Testis (tissue), 2 donors: Measurements from ENCODE around the gene TFEB.

Source experiments
- POLR2A ChIP-seq: fragments of 450-650 bp; IDR thresholded peaks from one replicate; pipeline ENCODE4 v1.6.1; 2017; ENCODE audit warnings: antibody characterized with exemption, mild to moderate bottlenecking, moderate library complexity
- TF ChIP-seq, protein P1 (sequence below), 3 experiments: fragments of 450-650 bp in 2 of 3; fragments of 200-600 bp in 1 of 3; sonication (generic) in 1 of 3; IDR thresholded peaks; one replicate each; pipeline ENCODE4 v1.5.1; 2016 to 2019; ENCODE audit warnings: antibody characterized with exemption in 3 of 3, mild to moderate bottlenecking in 2 of 3, moderate library complexity in 1 of 3

DNA sequence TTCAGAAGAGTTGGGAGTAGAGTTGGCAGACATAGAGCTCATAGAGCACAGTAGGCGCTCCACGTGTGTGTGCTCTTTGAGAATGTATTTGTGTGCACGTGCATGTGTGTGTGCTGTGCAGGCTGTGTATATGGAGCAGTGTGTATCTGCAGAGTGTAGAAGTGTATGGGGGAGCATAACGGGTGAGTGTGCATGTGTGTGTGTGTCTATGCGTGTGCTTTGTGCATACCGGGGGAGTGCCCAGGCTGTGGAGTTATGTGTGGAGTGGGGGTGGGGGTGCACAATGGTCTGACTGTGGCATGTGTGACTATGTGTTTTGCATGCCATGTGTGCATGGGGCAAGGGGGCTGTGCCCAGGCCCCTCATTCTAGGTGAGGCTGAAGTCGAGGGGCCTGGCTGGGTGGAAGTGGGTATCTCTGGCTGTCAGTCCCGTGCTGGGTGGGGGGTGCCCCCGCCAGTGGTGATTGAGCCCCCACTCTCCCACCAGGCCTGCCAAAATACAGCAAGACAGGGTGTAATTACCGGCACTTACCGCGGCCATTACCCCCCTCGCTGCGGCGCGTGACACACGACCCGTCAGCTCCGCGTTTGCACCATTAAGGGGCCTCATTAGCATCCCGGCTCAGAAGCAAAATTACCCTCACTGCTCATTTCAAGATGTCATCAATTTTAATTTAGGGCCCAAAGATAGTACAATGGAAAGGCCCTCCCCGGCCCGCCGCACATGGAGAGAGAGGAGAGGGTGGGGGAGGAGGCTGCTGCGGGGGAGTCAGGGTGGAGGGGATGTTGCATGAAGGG, 58.1 kb downstream of the TFEB start:
- TF ChIP-seq, protein P1, sequence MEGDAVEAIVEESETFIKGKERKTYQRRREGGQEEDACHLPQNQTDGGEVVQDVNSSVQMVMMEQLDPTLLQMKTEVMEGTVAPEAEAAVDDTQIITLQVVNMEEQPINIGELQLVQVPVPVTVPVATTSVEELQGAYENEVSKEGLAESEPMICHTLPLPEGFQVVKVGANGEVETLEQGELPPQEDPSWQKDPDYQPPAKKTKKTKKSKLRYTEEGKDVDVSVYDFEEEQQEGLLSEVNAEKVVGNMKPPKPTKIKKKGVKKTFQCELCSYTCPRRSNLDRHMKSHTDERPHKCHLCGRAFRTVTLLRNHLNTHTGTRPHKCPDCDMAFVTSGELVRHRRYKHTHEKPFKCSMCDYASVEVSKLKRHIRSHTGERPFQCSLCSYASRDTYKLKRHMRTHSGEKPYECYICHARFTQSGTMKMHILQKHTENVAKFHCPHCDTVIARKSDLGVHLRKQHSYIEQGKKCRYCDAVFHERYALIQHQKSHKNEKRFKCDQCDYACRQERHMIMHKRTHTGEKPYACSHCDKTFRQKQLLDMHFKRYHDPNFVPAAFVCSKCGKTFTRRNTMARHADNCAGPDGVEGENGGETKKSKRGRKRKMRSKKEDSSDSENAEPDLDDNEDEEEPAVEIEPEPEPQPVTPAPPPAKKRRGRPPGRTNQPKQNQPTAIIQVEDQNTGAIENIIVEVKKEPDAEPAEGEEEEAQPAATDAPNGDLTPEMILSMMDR (IDR thresholded peaks at IDR 0.05) = no peak
- no peak for TF ChIP-seq POLR2A
